ENCODE results near the gene RFC2.
"Not testable (repeated sequence)": the region's sequence is repeated elsewhere in the genome, so short reads cannot be mapped to it uniquely, and the experiment has no call there.

Gene RFC2

DNA sequence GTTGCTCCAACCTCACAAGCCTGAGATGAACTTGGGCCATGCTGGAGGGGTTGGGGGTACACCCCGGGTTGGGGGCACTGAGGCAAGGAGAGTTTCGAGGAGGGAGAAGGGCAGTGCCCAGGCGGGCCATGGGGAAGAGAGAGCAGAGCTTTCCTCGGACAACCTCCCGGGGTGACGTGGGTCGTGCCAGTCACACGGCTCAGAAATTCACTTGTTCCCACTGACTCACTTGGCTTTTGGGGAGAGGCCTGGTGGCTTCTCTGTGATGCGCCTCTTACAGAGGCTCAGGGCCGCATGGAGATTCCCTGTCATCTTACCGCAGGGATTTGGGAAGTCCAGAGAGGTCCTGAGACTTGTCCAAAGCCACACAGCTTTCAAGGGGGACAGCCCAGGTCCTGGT, 41.5 kb downstream of the RFC2 start:
- H4K20me1 ChIP-seq (ENCODE audit: control insufficient read depth, insufficient read depth, low read depth, low read length), result no peaks in the 10 kb centered on the region
- H3F3A ChIP-seq (ENCODE audit: control insufficient read depth, insufficient read depth), result peaks cover 51% of the 10 kb centered on the region
- TF ChIP-seq, protein P1, sequence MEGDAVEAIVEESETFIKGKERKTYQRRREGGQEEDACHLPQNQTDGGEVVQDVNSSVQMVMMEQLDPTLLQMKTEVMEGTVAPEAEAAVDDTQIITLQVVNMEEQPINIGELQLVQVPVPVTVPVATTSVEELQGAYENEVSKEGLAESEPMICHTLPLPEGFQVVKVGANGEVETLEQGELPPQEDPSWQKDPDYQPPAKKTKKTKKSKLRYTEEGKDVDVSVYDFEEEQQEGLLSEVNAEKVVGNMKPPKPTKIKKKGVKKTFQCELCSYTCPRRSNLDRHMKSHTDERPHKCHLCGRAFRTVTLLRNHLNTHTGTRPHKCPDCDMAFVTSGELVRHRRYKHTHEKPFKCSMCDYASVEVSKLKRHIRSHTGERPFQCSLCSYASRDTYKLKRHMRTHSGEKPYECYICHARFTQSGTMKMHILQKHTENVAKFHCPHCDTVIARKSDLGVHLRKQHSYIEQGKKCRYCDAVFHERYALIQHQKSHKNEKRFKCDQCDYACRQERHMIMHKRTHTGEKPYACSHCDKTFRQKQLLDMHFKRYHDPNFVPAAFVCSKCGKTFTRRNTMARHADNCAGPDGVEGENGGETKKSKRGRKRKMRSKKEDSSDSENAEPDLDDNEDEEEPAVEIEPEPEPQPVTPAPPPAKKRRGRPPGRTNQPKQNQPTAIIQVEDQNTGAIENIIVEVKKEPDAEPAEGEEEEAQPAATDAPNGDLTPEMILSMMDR (IDR thresholded peaks at IDR 0.05; ENCODE audit: low read depth, low read length, poor library complexity, severe bottlenecking), result no peak
- TF ChIP-seq EZH2phosphoT487 (IDR thresholded peaks at IDR 0.05; ENCODE audit: borderline replicate concordance, low read length), result no peak
- peaks cover 54% of the 10 kb centered on the region for H3K36me3 ChIP-seq (ENCODE audit: control insufficient read depth, low read length)
- H3K4me1 ChIP-seq (ENCODE audit: control insufficient read depth, low read length), result peaks cover 72% of the 10 kb centered on the region
- H3K4me3 ChIP-seq (ENCODE audit: low read length), result peak overlapping the region; percentile 99
- H3K9me3 ChIP-seq (ENCODE audit: control insufficient read depth, insufficient read depth, low read length), result no peaks in the 10 kb centered on the region
- no peaks in the 10 kb centered on the region for H3K9me2 ChIP-seq (replicated peaks; ENCODE audit: control insufficient read depth, low read length)
- H3K27me3 ChIP-seq (ENCODE audit: control insufficient read depth, low read length), result no peaks in the 10 kb centered on the region
- H3K4me2 ChIP-seq (ENCODE audit: low read length), result peak overlapping the region; percentile 97
- H3K79me2 ChIP-seq (ENCODE audit: control insufficient read depth, low read length), result peaks cover 55% of the 10 kb centered on the region
- peak overlapping the region; percentile 97 for H3K27ac ChIP-seq (ENCODE audit: low read depth, low read length)

DNA sequence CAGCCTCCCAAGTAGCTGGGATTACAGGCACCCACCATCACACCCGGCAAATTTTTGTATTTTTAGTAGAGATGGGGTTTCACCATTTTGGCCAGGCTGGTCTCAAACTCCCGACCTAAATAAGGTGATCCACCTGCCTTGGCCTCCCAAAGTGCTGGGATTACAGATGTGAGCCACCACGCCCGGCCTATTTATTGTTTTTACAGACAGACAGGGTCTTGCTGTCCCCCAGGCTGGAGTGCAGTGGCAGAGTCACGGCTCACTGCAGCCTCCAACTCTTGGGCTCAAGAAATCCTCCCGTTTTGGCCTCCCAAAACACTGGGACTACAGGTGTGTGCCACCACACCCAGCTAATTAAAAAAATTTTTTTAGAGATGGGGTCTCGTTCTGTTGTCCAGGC, 46.0 kb downstream of the RFC2 start:
- H3K27me3 ChIP-seq (ENCODE audit: control insufficient read depth, low read length); H3K9me3 ChIP-seq (ENCODE audit: control insufficient read depth, insufficient read depth, low read length); H4K20me1 ChIP-seq (ENCODE audit: control insufficient read depth, insufficient read depth, low read depth, low read length); H3K9me2 ChIP-seq (replicated peaks; ENCODE audit: control insufficient read depth, low read length); H3K4me2 ChIP-seq (ENCODE audit: low read length); H3K4me3 ChIP-seq (ENCODE audit: low read length): not testable (repeated sequence)
- peaks cover 34% of the 10 kb centered on the region for H3K79me2 ChIP-seq (ENCODE audit: control insufficient read depth, low read length)
- H3K4me1 ChIP-seq (ENCODE audit: control insufficient read depth, low read length), result peaks cover 78% of the 10 kb centered on the region
- peaks cover 19% of the 10 kb centered on the region for H3K36me3 ChIP-seq (ENCODE audit: control insufficient read depth, low read length)
- peak overlapping the region; percentile 97 for H3K27ac ChIP-seq (ENCODE audit: low read depth, low read length)
- H3F3A ChIP-seq (ENCODE audit: control insufficient read depth, insufficient read depth), result peaks cover 38% of the 10 kb centered on the region

DNA sequence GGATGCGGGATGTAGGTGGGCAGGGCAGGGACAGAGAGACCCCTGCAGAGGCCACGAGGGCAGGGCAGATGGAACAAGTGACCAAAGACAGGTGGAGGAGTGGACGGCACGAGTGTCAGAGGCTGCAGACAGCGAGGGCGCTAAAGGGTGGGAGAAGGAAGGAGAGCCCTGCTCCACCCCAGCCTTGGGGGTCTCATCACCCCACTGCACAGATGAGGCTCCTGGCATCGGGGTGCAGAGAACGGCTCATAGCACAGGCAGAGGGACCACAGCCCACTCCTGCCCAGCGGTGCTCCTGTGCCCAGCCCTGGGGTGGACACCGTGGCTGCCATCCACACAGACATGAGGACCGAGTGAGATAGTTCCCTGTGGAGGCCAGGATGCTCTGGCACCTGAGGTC, 46.6 kb downstream of the RFC2 start:
- H3K27ac ChIP-seq (ENCODE audit: low read depth, low read length), result no peak overlapping the region
- H3F3A ChIP-seq (ENCODE audit: control insufficient read depth, insufficient read depth), result peaks cover 42% of the 10 kb centered on the region
- peaks cover 81% of the 10 kb centered on the region for H3K4me1 ChIP-seq (ENCODE audit: control insufficient read depth, low read length)
- H4K20me1 ChIP-seq (ENCODE audit: control insufficient read depth, insufficient read depth, low read depth, low read length), result no peaks in the 10 kb centered on the region
- H3K27me3 ChIP-seq (ENCODE audit: control insufficient read depth, low read length), result no peaks in the 10 kb centered on the region
- H3K4me3 ChIP-seq (ENCODE audit: low read length), result no peak overlapping the region
- no peak overlapping the region for H3K4me2 ChIP-seq (ENCODE audit: low read length)
- H3K9me3 ChIP-seq (ENCODE audit: control insufficient read depth, insufficient read depth, low read length), result no peaks in the 10 kb centered on the region
- TF ChIP-seq, protein P1 (IDR thresholded peaks at IDR 0.05; ENCODE audit: low read depth, low read length, poor library complexity, severe bottlenecking), result no peak
- TF ChIP-seq EZH2phosphoT487 (IDR thresholded peaks at IDR 0.05; ENCODE audit: borderline replicate concordance, low read length), result no peak
- peaks cover 28% of the 10 kb centered on the region for H3K79me2 ChIP-seq (ENCODE audit: control insufficient read depth, low read length)
- no peaks in the 10 kb centered on the region for H3K9me2 ChIP-seq (replicated peaks; ENCODE audit: control insufficient read depth, low read length)
- peaks cover 16% of the 10 kb centered on the region for H3K36me3 ChIP-seq (ENCODE audit: control insufficient read depth, low read length)

DNA sequence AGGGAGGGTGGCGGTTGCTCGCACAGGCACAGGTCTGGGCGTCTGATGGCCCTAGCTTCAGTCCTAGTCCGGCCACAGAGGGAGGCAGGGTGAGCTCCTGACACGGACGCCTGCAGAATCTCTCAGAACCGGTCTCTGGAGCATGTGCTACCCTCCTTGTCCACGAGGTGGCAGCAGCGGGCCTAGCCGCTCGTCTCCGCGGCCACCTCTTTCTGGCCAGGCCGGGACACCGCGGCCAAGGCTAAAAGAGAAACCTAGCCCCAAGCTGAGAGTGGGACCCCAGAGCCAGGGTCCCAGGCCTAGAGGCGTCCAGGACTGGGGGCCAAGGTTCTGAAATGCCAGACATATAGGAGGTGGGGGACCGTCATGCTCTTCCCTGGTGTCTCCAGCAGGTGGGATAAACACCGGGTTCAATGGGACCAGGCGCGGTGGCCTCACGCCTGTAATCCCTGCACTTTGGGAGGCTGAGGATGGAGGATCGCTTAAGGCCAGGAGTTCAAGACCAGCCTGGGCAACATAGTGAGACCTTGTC, 47.5 kb downstream of the RFC2 start:
- Histone ChIP-seq H3F3A (ENCODE audit: control insufficient read depth, insufficient read depth) (peaks cover 42% of the 10 kb centered on the region), H3K9me2 (replicated peaks; ENCODE audit: control insufficient read depth, low read length) (no peaks in the 10 kb centered on the region), H3K9me3 (ENCODE audit: control insufficient read depth, insufficient read depth, low read length) (no peaks in the 10 kb centered on the region), H3K79me2 (ENCODE audit: control insufficient read depth, low read length) (peaks cover 18% of the 10 kb centered on the region), H3K36me3 (ENCODE audit: control insufficient read depth, low read length) (peaks cover 8% of the 10 kb centered on the region), H3K4me1 (ENCODE audit: control insufficient read depth, low read length) (peaks cover 73% of the 10 kb centered on the region), H3K27me3 (ENCODE audit: control insufficient read depth, low read length) (no peaks in the 10 kb centered on the region), H3K4me3 (ENCODE audit: low read length) (peak overlapping the region; percentile 51), H4K20me1 (ENCODE audit: control insufficient read depth, insufficient read depth, low read depth, low read length) (no peaks in the 10 kb centered on the region), H3K27ac (ENCODE audit: low read depth, low read length) (peak overlapping the region; percentile 48; the same call in 1 of the 2 replicates), H3K4me2 (ENCODE audit: low read length) (peak overlapping the region; percentile 64)
- no peak for TF ChIP-seq EZH2phosphoT487 (IDR thresholded peaks at IDR 0.05; ENCODE audit: borderline replicate concordance, low read length)
- TF ChIP-seq, protein P1 (IDR thresholded peaks at IDR 0.05; ENCODE audit: low read depth, low read length, poor library complexity, severe bottlenecking), result peak; percentile 100

GRCh38 chr7:74206052-74206451, 48.1 kb downstream of the RFC2 start:
- H4K20me1 ChIP-seq (ENCODE audit: control insufficient read depth, insufficient read depth, low read depth, low read length), result not testable (repeated sequence)
- peak overlapping the region; percentile 64 for H3K4me2 ChIP-seq (ENCODE audit: low read length)

More at GRCh38 chr7:74206052-74206451, 48.1 kb downstream of the RFC2 start:
- peak overlapping the region; percentile 51 for H3K4me3 ChIP-seq (ENCODE audit: low read length)
- peaks cover 70% of the 10 kb centered on the region for H3K4me1 ChIP-seq (ENCODE audit: control insufficient read depth, low read length)
- H3K9me2 ChIP-seq (replicated peaks; ENCODE audit: control insufficient read depth, low read length); H3K27me3 ChIP-seq (ENCODE audit: control insufficient read depth, low read length); H3K36me3 ChIP-seq (ENCODE audit: control insufficient read depth, low read length); H3K9me3 ChIP-seq (ENCODE audit: control insufficient read depth, insufficient read depth, low read length): not testable (repeated sequence)
- peaks cover 12% of the 10 kb centered on the region for H3K79me2 ChIP-seq (ENCODE audit: control insufficient read depth, low read length)
- H3K27ac ChIP-seq (ENCODE audit: low read depth, low read length), result peak overlapping the region; percentile 48
- peaks cover 42% of the 10 kb centered on the region for H3F3A ChIP-seq (ENCODE audit: control insufficient read depth, insufficient read depth)
